Nephron (organoid): ENCODE results near the gene ARHGAP12.
"Not testable (repeated sequence)": the region's sequence is repeated elsewhere in the genome, so short reads cannot be mapped to it uniquely, and the experiment has no call there.

Experiments used
- H3K27ac Mint-ChIP-seq, 3 experiments: 2 replicates each; pipeline ENCODE4 v1.8.0; 2020; ENCODE audit warnings: mixed read lengths in 3 of 3, mild to moderate bottlenecking in 2 of 3, moderate library complexity in 1 of 3
- H3K27me3 Mint-ChIP-seq: 2 replicates; pipeline ENCODE4 v1.8.0; 2021; ENCODE audit warnings: low read depth, mild to moderate bottlenecking, moderate library complexity, mixed read lengths
- H3K36me3 Mint-ChIP-seq: 2 replicates; pipeline ENCODE4 v1.8.0; 2020; ENCODE audit warnings: low read depth, mixed read lengths
- H3K4me1 Mint-ChIP-seq: 2 replicates; pipeline ENCODE4 v1.8.0; 2020; ENCODE audit warnings: mixed read lengths
- H3K4me3 Mint-ChIP-seq, 3 experiments: 2 replicates each; pipeline ENCODE4 v1.8.0; 2020; ENCODE audit warnings: mild to moderate bottlenecking in 3 of 3, mixed read lengths in 3 of 3, moderate library complexity in 2 of 3
- H3K9me3 Mint-ChIP-seq: 2 replicates; pipeline ENCODE4 v1.8.0; 2020; ENCODE audit warnings: mixed read lengths
- TF ChIP-seq, protein P1 (sequence below), 3 experiments: fragments of 200-600 bp; sonication (generic); IDR thresholded peaks; one replicate each; pipeline ENCODE4 v1.5.0; 2021; ENCODE audit warnings: antibody characterized with exemption in 3 of 3; ENCODE audit not compliant: unreplicated experiment in 3 of 3

The ARHGAP12 gene

GRCh38 chr10:31906039-31906438 lies 22.6 kb downstream of the ARHGAP12 start:
- H3K27me3 Mint-ChIP-seq = no peaks in the 10 kb centered on the region
- H3K4me1 Mint-ChIP-seq = peaks cover 25% of the 10 kb centered on the region
- H3K4me3 Mint-ChIP-seq = no peak overlapping the region
- TF ChIP-seq, protein P1, sequence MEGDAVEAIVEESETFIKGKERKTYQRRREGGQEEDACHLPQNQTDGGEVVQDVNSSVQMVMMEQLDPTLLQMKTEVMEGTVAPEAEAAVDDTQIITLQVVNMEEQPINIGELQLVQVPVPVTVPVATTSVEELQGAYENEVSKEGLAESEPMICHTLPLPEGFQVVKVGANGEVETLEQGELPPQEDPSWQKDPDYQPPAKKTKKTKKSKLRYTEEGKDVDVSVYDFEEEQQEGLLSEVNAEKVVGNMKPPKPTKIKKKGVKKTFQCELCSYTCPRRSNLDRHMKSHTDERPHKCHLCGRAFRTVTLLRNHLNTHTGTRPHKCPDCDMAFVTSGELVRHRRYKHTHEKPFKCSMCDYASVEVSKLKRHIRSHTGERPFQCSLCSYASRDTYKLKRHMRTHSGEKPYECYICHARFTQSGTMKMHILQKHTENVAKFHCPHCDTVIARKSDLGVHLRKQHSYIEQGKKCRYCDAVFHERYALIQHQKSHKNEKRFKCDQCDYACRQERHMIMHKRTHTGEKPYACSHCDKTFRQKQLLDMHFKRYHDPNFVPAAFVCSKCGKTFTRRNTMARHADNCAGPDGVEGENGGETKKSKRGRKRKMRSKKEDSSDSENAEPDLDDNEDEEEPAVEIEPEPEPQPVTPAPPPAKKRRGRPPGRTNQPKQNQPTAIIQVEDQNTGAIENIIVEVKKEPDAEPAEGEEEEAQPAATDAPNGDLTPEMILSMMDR (IDR thresholded peaks at IDR 0.05; ENCODE audit: unreplicated experiment in 3 of 3) = no peak
- H3K36me3 Mint-ChIP-seq = peaks cover 73% of the 10 kb centered on the region
- H3K9me3 Mint-ChIP-seq = peaks cover 8% of the 10 kb centered on the region
- peak overlapping the region; percentile 7 to 35 (median 12) for H3K27ac Mint-ChIP-seq

DNA sequence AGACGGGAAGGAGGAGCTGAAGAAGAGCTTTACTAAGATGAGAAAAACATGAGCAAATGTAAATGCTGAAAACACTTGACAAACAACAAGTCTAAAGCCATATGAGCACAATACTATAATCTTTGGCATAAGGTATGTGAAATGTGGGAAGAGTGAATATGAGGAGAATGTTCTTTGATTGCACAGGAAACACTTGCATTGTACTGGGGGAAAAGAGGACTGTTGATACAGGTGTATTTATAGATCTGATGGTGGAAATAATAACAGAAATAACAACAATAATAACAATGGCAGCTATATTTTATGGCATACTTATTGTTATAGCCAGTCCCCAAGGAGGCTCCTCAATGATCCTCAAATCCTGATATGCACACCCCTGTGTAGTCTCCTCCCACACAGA lies 23.0 kb downstream of the ARHGAP12 start:
- H3K4me3 Mint-ChIP-seq = no peak overlapping the region
- H3K4me1 Mint-ChIP-seq = peaks cover 25% of the 10 kb centered on the region
- no peak overlapping the region for H3K27ac Mint-ChIP-seq
- TF ChIP-seq, protein P1 (IDR thresholded peaks at IDR 0.05; ENCODE audit: unreplicated experiment in 3 of 3) = no peak
- H3K27me3 Mint-ChIP-seq = no peaks in the 10 kb centered on the region
- peaks cover 75% of the 10 kb centered on the region for H3K36me3 Mint-ChIP-seq
- peaks cover 8% of the 10 kb centered on the region for H3K9me3 Mint-ChIP-seq

GRCh38 chr10:31902625-31903024 lies 26.0 kb downstream of the ARHGAP12 start:
- TF ChIP-seq, protein P1 (IDR thresholded peaks at IDR 0.05; ENCODE audit: unreplicated experiment in 3 of 3) = no peak
- Mint-ChIP-seq H3K36me3 (peaks cover 80% of the 10 kb centered on the region), H3K9me3 (peaks cover 11% of the 10 kb centered on the region), H3K27ac (no peak overlapping the region), H3K4me3 (no peak overlapping the region), H3K4me1 (peaks cover 32% of the 10 kb centered on the region), H3K27me3 (no peaks in the 10 kb centered on the region)

DNA sequence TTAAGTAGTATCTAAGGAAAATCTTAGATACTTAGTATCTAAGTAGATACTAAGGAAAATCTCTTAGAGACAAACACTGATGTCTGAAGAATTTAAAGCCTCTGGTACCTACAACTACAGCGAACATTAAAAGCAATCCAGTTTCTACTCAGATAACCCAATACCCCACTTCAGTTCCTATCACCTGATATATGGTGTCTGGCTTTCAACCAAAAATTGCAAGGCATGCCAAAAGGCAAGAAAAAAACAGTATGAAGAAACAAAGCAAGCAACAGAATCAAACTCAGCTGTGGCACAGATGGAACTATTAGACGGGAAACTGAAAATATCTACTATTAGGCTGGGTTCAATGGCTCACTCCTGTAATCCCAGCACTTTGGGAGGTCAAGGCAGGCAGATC lies 31.1 kb downstream of the ARHGAP12 start:
- peak overlapping the region in 1 of 3 experiments; percentile 32 for H3K4me3 Mint-ChIP-seq
- H3K4me1 Mint-ChIP-seq = peaks cover 26% of the 10 kb centered on the region
- peaks cover 64% of the 10 kb centered on the region for H3K36me3 Mint-ChIP-seq
- H3K27ac Mint-ChIP-seq = peak overlapping the region; percentile 66 to 77 (median 70)
- peaks cover 20% of the 10 kb centered on the region for H3K9me3 Mint-ChIP-seq
- TF ChIP-seq, protein P1 (IDR thresholded peaks at IDR 0.05; ENCODE audit: unreplicated experiment in 3 of 3) = no peak
- no peaks in the 10 kb centered on the region for H3K27me3 Mint-ChIP-seq

DNA sequence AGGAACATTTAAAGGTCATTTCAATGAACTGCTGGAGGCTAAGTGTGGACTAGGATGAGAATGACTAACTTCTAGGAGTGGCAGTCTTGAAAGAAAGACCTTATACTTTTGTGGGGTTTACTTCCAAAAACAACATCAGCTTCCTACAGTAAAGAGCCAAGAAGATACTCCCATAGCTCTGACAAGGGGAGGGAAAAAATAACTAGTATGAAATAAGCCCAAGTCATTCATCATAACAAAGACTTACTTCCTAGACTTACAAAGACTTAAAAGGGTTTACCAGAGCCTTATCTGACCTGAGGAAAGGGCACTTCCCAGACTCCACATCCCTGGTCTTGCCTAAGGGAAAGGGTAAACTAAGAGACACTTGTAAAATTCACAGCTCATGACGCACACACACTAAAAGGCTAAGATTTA lies 31.7 kb downstream of the ARHGAP12 start:
- Mint-ChIP-seq H3K27ac (peak overlapping the region; percentile 70 to 83 (median 77)), H3K4me3 (no peak overlapping the region), H3K4me1 (peaks cover 26% of the 10 kb centered on the region), H3K36me3 (peaks cover 65% of the 10 kb centered on the region), H3K9me3 (peaks cover 24% of the 10 kb centered on the region), H3K27me3 (no peaks in the 10 kb centered on the region)
- TF ChIP-seq, protein P1 (IDR thresholded peaks at IDR 0.05; ENCODE audit: unreplicated experiment in 3 of 3) = no peak

- not testable (repeated sequence) for H3K27me3 Mint-ChIP-seq, H3K4me3 Mint-ChIP-seq, H3K27ac Mint-ChIP-seq
- Mint-ChIP-seq H3K36me3 (peaks cover 64% of the 10 kb centered on the region), H3K4me1 (peaks cover 26% of the 10 kb centered on the region), H3K9me3 (peaks cover 20% of the 10 kb centered on the region)
These were observed 32.9 kb downstream of the ARHGAP12 start for GRCh38 chr10:31895722-31896121.
